Fibroblast of skin of back (primary cell): Measurements from ENCODE around the gene TRPM3.

Experiments
- DNase-seq: peaks from one replicate; pipeline ENCODE4 v3.0.0-alpha.2; 2013

Gene TRPM3

GRCh38 chr9:70883963-70884793 lies 237.2 kb downstream of the TRPM3 start:
- DNase-seq, result no peak

GRCh38 chr9:70883056-70883455 lies 238.4 kb downstream of the TRPM3 start:
- peak; percentile 41 for DNase-seq

GRCh38 chr9:70881333-70881732 lies 240.1 kb downstream of the TRPM3 start:
- DNase-seq, result no peak

- DNase-seq, result no peak
Measured at GRCh38 chr9:70880535-70880934, 240.9 kb downstream of the TRPM3 start.

GRCh38 chr9:70878576-70878975 lies 242.8 kb downstream of the TRPM3 start:
- DNase-seq, result no peak

- no peak for DNase-seq
Measured at GRCh38 chr9:70874451-70874850, 247.0 kb downstream of the TRPM3 start.

- DNase-seq, result no peak
Measured at GRCh38 chr9:70873506-70873905, 247.9 kb downstream of the TRPM3 start.

GRCh38 chr9:70868661-70869652 lies 252.5 kb downstream of the TRPM3 start:
- no peak for DNase-seq

- no peak for DNase-seq
Measured at GRCh38 chr9:70868041-70868440, 253.4 kb downstream of the TRPM3 start.

GRCh38 chr9:70865471-70865870 lies 255.9 kb downstream of the TRPM3 start:
- DNase-seq, result no peak

GRCh38 chr9:70861797-70862196 lies 259.6 kb downstream of the TRPM3 start:
- no peak for DNase-seq

GRCh38 chr9:70861376-70861775 lies 260.0 kb downstream of the TRPM3 start:
- no peak for DNase-seq

GRCh38 chr9:70859694-70860093 lies 261.7 kb downstream of the TRPM3 start:
- DNase-seq, result no peak

- DNase-seq, result no peak
Measured at GRCh38 chr9:70856411-70856810, 265.0 kb downstream of the TRPM3 start.

GRCh38 chr9:70852711-70853240 lies 268.6 kb downstream of the TRPM3 start:
- DNase-seq, result no peak

- no peak for DNase-seq
Measured at GRCh38 chr9:70840266-70840665, 281.2 kb downstream of the TRPM3 start.

GRCh38 chr9:70835323-70835722 lies 286.1 kb downstream of the TRPM3 start:
- no peak for DNase-seq

GRCh38 chr9:70832492-70832891 lies 288.9 kb downstream of the TRPM3 start:
- DNase-seq, result peak; percentile 42

- no peak for DNase-seq
Measured at GRCh38 chr9:70830618-70831017, 290.8 kb downstream of the TRPM3 start.

GRCh38 chr9:70829591-70830265 lies 291.7 kb downstream of the TRPM3 start:
- DNase-seq, result no peak

- no peak for DNase-seq
Measured at GRCh38 chr9:70826562-70826961, 294.9 kb downstream of the TRPM3 start.

GRCh38 chr9:70823284-70823683 lies 298.1 kb downstream of the TRPM3 start:
- DNase-seq, result no peak

GRCh38 chr9:70817311-70817710 lies 304.1 kb downstream of the TRPM3 start:
- DNase-seq, result no peak
